HEK293 (cell line): ENCODE data around the gene IFT43.

ENCODE experiments used
- CTCF ChIP-seq: fragments of 450-650 bp; formaldehyde crosslinking; IDR thresholded peaks from 2 replicates; pipeline ENCODE4 v1.5.1; 2016; ENCODE audit warnings: missing biosample characterization, missing genetic modification characterization
- FEZF1 ChIP-seq: fragments of 450-650 bp; formaldehyde crosslinking; IDR thresholded peaks from 2 replicates; pipeline ENCODE4 v1.5.1; 2016; ENCODE audit warnings: missing biosample characterization, missing genetic modification characterization
- HOXA7 ChIP-seq: sonication (generic); formaldehyde crosslinking; IDR thresholded peaks from 2 replicates; pipeline ENCODE4 v1.8.1; 2022; ENCODE audit warnings: missing genetic modification reagents, borderline replicate concordance
- KLF16 ChIP-seq: fragments of 450-650 bp; formaldehyde crosslinking; IDR thresholded peaks from 2 replicates; pipeline ENCODE4 v1.5.1; 2017; ENCODE audit warnings: missing biosample characterization, missing genetic modification characterization
- KLF7 ChIP-seq: fragments of 450-650 bp; formaldehyde crosslinking; IDR thresholded peaks from 2 replicates; pipeline ENCODE4 v1.5.1; 2016; ENCODE audit warnings: missing biosample characterization, missing genetic modification characterization, borderline replicate concordance
- REPIN1 ChIP-seq: fragments of 450-650 bp; formaldehyde crosslinking; IDR thresholded peaks from 2 replicates; pipeline ENCODE4 v1.5.1; 2017; ENCODE audit warnings: missing biosample characterization, missing genetic modification characterization, low read depth
- SETDB1 ChIP-seq: IDR thresholded peaks from one replicate; pipeline ENCODE4 v1.6.1; 2017; ENCODE audit warnings: mild to moderate bottlenecking, low read length, moderate library complexity, mixed read lengths; ENCODE audit not compliant: insufficient read length
- SP2 ChIP-seq: fragments of 450-650 bp; formaldehyde crosslinking; IDR thresholded peaks from 2 replicates; pipeline ENCODE4 v1.5.1; 2016; ENCODE audit warnings: missing biosample characterization, missing genetic modification characterization
- TCF7L2 ChIP-seq: IDR thresholded peaks from 2 replicates; pipeline ENCODE4 v1.6.1; 2011; ENCODE audit warnings: low read depth, mild to moderate bottlenecking, inconsistent platforms, low read length, moderate library complexity, borderline replicate concordance
- ZBTB17 ChIP-seq: fragments of 450-650 bp; formaldehyde crosslinking; IDR thresholded peaks from 2 replicates; pipeline ENCODE4 v1.5.1; 2016; ENCODE audit warnings: missing biosample characterization, missing genetic modification characterization
- ZBTB21 ChIP-seq: fragments of 450-650 bp; formaldehyde crosslinking; IDR thresholded peaks from 2 replicates; pipeline ENCODE4 v1.5.1; 2017; ENCODE audit warnings: missing biosample characterization, missing genetic modification characterization
- ZNF114 ChIP-seq: fragments of 450-650 bp; formaldehyde crosslinking; IDR thresholded peaks from 2 replicates; pipeline ENCODE4 v1.5.0; 2017; ENCODE audit warnings: missing biosample characterization, missing genetic modification characterization
- ZNF16 ChIP-seq: fragments of 450-650 bp; formaldehyde crosslinking; IDR thresholded peaks from 2 replicates; pipeline ENCODE4 v1.5.1; 2016; ENCODE audit warnings: low read depth, missing biosample characterization, missing genetic modification characterization
- ZNF2 ChIP-seq: fragments of 450-650 bp; formaldehyde crosslinking; IDR thresholded peaks from 2 replicates; pipeline ENCODE4 v1.5.1; 2016; ENCODE audit warnings: missing biosample characterization, missing genetic modification characterization
- ZNF23 ChIP-seq: fragments of 450-650 bp; formaldehyde crosslinking; IDR thresholded peaks from 2 replicates; pipeline ENCODE4 v1.5.1; 2016; ENCODE audit warnings: missing biosample characterization, missing genetic modification characterization, borderline replicate concordance
- ZNF266 ChIP-seq: fragments of 450-650 bp; formaldehyde crosslinking; IDR thresholded peaks from 2 replicates; pipeline ENCODE4 v1.5.1; 2016; ENCODE audit warnings: missing biosample characterization, missing genetic modification characterization, low read depth
- ZNF548 ChIP-seq: fragments of 450-650 bp; formaldehyde crosslinking; IDR thresholded peaks from 2 replicates; pipeline ENCODE4 v1.5.1; 2016; ENCODE audit warnings: missing biosample characterization, missing genetic modification characterization
- ZNF558 ChIP-seq: fragments of 450-650 bp; formaldehyde crosslinking; IDR thresholded peaks from 2 replicates; pipeline ENCODE4 v1.5.1; 2016; ENCODE audit warnings: missing biosample characterization, missing genetic modification characterization
- ZNF571 ChIP-seq: fragments of 450-650 bp; formaldehyde crosslinking; IDR thresholded peaks from 2 replicates; pipeline ENCODE4 v1.5.0; 2017; ENCODE audit warnings: missing biosample characterization, missing genetic modification characterization
- ZNF600 ChIP-seq: fragments of 450-650 bp; formaldehyde crosslinking; IDR thresholded peaks from 2 replicates; pipeline ENCODE4 v1.5.1; 2016; ENCODE audit warnings: missing biosample characterization, missing genetic modification characterization
- ZNF610 ChIP-seq: fragments of 450-650 bp; formaldehyde crosslinking; IDR thresholded peaks from 2 replicates; pipeline ENCODE4 v1.5.1; 2016; ENCODE audit warnings: missing biosample characterization, missing genetic modification characterization, borderline replicate concordance
- ZNF623 ChIP-seq: fragments of 450-650 bp; formaldehyde crosslinking; IDR thresholded peaks from 2 replicates; pipeline ENCODE4 v1.5.1; 2016; ENCODE audit warnings: missing biosample characterization, missing genetic modification characterization
- ZNF645 ChIP-seq: fragments of 450-650 bp; formaldehyde crosslinking; IDR thresholded peaks from 2 replicates; pipeline ENCODE4; 2016; ENCODE audit warnings: missing biosample characterization, missing genetic modification characterization
- ZNF768 ChIP-seq: fragments of 450-650 bp; formaldehyde crosslinking; IDR thresholded peaks from 2 replicates; pipeline ENCODE4 v1.5.1; 2018; ENCODE audit warnings: missing biosample characterization, mild to moderate bottlenecking, missing genetic modification characterization
- TF ChIP-seq, protein P1 (sequence below): fragments of 450-650 bp; formaldehyde crosslinking; conservative IDR thresholded peaks from 2 replicates; pipeline ENCODE4 v1.5.1; 2016; ENCODE audit warnings: low read depth, missing biosample characterization, missing genetic modification characterization
- TF ChIP-seq, protein P2 (sequence below): fragments of 450-650 bp; formaldehyde crosslinking; optimal IDR thresholded peaks from 2 replicates; pipeline ENCODE3; 2016; ENCODE audit warnings: missing biosample characterization, mild to moderate bottlenecking, missing genetic modification characterization
- TF ChIP-seq, protein P3 (sequence below): fragments of 450-650 bp; formaldehyde crosslinking; IDR thresholded peaks from 2 replicates; pipeline ENCODE4 v1.5.1; 2016; ENCODE audit warnings: missing biosample characterization, missing genetic modification characterization
- TF ChIP-seq, protein P4 (sequence below): fragments of 450-650 bp; formaldehyde crosslinking; IDR thresholded peaks from 2 replicates; pipeline ENCODE4 v1.5.1; 2016; ENCODE audit warnings: missing biosample characterization, missing genetic modification characterization

Gene IFT43

GRCh38 chr14:75985618-75986438 lies at the start of gene IFT43 (continued):
- TF ChIP-seq, protein P1, sequence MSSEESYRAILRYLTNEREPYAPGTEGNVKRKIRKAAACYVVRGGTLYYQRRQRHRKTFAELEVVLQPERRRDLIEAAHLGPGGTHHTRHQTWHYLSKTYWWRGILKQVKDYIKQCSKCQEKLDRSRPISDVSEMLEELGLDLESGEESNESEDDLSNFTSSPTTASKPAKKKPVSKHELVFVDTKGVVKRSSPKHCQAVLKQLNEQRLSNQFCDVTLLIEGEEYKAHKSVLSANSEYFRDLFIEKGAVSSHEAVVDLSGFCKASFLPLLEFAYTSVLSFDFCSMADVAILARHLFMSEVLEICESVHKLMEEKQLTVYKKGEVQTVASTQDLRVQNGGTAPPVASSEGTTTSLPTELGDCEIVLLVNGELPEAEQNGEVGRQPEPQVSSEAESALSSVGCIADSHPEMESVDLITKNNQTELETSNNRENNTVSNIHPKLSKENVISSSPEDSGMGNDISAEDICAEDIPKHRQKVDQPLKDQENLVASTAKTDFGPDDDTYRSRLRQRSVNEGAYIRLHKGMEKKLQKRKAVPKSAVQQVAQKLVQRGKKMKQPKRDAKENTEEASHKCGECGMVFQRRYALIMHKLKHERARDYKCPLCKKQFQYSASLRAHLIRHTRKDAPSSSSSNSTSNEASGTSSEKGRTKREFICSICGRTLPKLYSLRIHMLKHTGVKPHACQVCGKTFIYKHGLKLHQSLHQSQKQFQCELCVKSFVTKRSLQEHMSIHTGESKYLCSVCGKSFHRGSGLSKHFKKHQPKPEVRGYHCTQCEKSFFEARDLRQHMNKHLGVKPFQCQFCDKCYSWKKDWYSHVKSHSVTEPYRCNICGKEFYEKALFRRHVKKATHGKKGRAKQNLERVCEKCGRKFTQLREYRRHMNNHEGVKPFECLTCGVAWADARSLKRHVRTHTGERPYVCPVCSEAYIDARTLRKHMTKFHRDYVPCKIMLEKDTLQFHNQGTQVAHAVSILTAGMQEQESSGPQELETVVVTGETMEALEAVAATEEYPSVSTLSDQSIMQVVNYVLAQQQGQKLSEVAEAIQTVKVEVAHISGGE (tag by site-specific recombination): peak; percentile 42; the same call in 1 of the 2 replicates
- TF ChIP-seq ZNF571 (tag by site-specific recombination) (no peak), HOXA7 (CRISPR knock-in tag) (no peak), ZBTB17 (tag by site-specific recombination) (peak; percentile 69), ZNF600 (no peak), ZNF768 (tag by site-specific recombination) (no peak), ZNF16 (tag by site-specific recombination) (no peak), ZNF610 (no peak), ZNF548 (tag by site-specific recombination) (no peak), ZBTB21 (0 out of 2 replicates have a peak, but pooled peaks have one; percentile 25), FEZF1 (tag by site-specific recombination) (no peak), TCF7L2 (no peak), SP2 (peak; percentile 67), ZNF114 (no peak), ZNF645 (tag by site-specific recombination) (no peak), REPIN1 (no peak), CTCF (tag by site-specific recombination) (no peak), ZNF2 (0 out of 2 replicates have a peak, but pooled peaks have one; percentile 18), ZNF623 (tag by site-specific recombination) (no peak), ZNF558 (no peak), KLF16 (tag by site-specific recombination) (peak; percentile 73; the same call in 1 of the 2 replicates), KLF7 (no peak), ZNF266 (tag by site-specific recombination) (no peak), ZNF23 (no peak), SETDB1 (no peak)
- TF ChIP-seq, protein P2, sequence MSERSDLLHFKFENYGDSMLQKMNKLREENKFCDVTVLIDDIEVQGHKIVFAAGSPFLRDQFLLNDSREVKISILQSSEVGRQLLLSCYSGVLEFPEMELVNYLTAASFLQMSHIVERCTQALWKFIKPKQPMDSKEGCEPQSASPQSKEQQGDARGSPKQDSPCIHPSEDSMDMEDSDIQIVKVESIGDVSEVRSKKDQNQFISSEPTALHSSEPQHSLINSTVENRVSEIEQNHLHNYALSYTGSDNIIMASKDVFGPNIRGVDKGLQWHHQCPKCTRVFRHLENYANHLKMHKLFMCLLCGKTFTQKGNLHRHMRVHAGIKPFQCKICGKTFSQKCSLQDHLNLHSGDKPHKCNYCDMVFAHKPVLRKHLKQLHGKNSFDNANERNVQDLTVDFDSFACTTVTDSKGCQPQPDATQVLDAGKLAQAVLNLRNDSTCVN: no peak
- TF ChIP-seq, protein P3, sequence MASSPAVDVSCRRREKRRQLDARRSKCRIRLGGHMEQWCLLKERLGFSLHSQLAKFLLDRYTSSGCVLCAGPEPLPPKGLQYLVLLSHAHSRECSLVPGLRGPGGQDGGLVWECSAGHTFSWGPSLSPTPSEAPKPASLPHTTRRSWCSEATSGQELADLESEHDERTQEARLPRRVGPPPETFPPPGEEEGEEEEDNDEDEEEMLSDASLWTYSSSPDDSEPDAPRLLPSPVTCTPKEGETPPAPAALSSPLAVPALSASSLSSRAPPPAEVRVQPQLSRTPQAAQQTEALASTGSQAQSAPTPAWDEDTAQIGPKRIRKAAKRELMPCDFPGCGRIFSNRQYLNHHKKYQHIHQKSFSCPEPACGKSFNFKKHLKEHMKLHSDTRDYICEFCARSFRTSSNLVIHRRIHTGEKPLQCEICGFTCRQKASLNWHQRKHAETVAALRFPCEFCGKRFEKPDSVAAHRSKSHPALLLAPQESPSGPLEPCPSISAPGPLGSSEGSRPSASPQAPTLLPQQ (tag by site-specific recombination): no peak
- TF ChIP-seq, protein P4, sequence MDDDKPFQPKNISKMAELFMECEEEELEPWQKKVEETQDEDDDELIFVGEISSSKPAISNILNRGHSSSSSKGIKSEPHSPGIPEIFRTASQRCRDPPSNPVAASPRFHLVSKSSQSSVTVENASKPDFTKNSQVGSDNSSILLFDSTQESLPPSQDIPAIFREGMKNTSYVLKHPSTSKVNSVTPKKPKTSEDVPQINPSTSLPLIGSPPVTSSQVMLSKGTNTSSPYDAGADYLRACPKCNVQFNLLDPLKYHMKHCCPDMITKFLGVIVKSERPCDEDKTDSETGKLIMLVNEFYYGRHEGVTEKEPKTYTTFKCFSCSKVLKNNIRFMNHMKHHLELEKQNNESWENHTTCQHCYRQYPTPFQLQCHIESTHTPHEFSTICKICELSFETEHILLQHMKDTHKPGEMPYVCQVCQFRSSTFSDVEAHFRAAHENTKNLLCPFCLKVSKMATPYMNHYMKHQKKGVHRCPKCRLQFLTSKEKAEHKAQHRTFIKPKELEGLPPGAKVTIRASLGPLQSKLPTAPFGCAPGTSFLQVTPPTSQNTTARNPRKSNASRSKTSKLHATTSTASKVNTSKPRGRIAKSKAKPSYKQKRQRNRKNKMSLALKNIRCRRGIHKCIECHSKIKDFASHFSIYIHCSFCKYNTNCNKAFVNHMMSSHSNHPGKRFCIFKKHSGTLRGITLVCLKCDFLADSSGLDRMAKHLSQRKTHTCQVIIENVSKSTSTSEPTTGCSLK (tag by site-specific recombination): no peak
